HL-60 (cell line): ENCODE results near the gene HPSE2.

ENCODE experiments used
- GABPA ChIP-seq: IDR thresholded peaks from 2 replicates; pipeline ENCODE4 v1.6.1; 2012; ENCODE audit warnings: low read depth
- POLR2AphosphoS5 ChIP-seq: IDR thresholded peaks from 2 replicates; pipeline ENCODE4 v1.6.1; 2012; ENCODE audit warnings: low read depth
- REST ChIP-seq: IDR thresholded peaks from 2 replicates; pipeline ENCODE4 v1.6.1; 2012; ENCODE audit warnings: low read depth; ENCODE audit not compliant: insufficient replicate concordance
- SPI1 ChIP-seq: IDR thresholded peaks from 2 replicates; pipeline ENCODE4 v1.6.1; 2012; ENCODE audit warnings: low read depth, mild to moderate bottlenecking, borderline replicate concordance
- TF ChIP-seq, protein P1 (sequence below): IDR thresholded peaks from one replicate; pipeline ENCODE4 v1.5.1; 2011; ENCODE audit warnings: low read length, control low read depth, inconsistent platforms; ENCODE audit not compliant: insufficient read depth

DNA sequence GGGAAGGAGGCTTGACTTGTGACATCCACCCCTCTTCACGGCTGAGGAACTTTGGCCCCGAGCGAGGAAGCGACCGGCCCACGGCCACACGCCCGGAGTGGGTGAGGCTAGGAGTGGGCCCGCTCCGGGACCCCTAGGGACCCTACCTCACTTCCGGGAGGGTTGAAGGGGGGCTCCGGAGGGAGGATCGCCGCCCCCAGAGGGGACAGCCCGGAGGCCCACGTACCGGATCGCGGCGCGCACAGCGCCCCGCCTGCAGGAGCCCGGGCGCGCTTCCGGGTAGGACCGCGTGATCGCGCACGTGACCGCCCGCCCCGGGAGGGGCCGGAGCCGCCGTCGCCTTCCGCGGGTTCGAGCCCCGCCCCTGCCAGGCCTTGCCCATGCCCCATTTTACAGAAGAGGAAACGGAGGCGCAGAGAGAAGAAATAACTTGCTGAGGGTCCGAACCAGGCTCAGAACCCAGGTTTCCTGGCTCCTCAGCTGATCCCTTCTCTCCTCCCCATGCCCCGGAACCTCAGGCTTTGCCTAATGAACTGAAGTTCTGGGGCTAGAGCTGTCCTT lies 788.9 kb downstream of the HPSE2 start, which contains the start of gene HPS1:
- TF ChIP-seq, protein P1, sequence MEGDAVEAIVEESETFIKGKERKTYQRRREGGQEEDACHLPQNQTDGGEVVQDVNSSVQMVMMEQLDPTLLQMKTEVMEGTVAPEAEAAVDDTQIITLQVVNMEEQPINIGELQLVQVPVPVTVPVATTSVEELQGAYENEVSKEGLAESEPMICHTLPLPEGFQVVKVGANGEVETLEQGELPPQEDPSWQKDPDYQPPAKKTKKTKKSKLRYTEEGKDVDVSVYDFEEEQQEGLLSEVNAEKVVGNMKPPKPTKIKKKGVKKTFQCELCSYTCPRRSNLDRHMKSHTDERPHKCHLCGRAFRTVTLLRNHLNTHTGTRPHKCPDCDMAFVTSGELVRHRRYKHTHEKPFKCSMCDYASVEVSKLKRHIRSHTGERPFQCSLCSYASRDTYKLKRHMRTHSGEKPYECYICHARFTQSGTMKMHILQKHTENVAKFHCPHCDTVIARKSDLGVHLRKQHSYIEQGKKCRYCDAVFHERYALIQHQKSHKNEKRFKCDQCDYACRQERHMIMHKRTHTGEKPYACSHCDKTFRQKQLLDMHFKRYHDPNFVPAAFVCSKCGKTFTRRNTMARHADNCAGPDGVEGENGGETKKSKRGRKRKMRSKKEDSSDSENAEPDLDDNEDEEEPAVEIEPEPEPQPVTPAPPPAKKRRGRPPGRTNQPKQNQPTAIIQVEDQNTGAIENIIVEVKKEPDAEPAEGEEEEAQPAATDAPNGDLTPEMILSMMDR = no peak
- TF ChIP-seq REST = no peak
- TF ChIP-seq GABPA = no peak
- no peak; the same call in 1 of the 2 replicates for TF ChIP-seq POLR2AphosphoS5
- no peak for TF ChIP-seq SPI1
